Measurements from ENCODE around the gene HMCN2.
"Not testable (repeated sequence)": the region's sequence is repeated elsewhere in the genome, so short reads cannot be mapped to it uniquely, and the experiment has no call there.

HMCN2 gene

GRCh38 chr9:130258137-130258536 is 7.4 kb upstream of the HMCN2 start:
- intact Hi-C loops (cut with DNase I) = not testable (repeated sequence)
- peak in 2 of 42 donors; percentile 7 to 21 for DNase-seq

- DNase-seq = peak in 1 of 42 donors; percentile 1
- intact Hi-C loops (cut with DNase I) = no loop called here
Measured at GRCh38 chr9:130259044-130259443, 6.5 kb upstream of the HMCN2 start.

- DNase-seq = peak in 3 of 42 donors; percentile 1 to 34 (median 18)
- intact Hi-C loops (cut with DNase I) = no loop called here
Measured at GRCh38 chr9:130260816-130261765, 4.5 kb upstream of the HMCN2 start.

GRCh38 chr9:130262061-130262745 is 3.4 kb upstream of the HMCN2 start:
- DNase-seq = peak in 2 of 42 donors; percentile 15 to 29
- intact Hi-C loops (cut with DNase I) = no loop called here

- intact Hi-C loops (cut with DNase I) = no loop called here
- peak in 2 of 42 donors; percentile 1 to 7 for DNase-seq
Measured at GRCh38 chr9:130262771-130263170, 2.8 kb upstream of the HMCN2 start.

GRCh38 chr9:130263601-130264413 is 1.8 kb upstream of the HMCN2 start:
- intact Hi-C loops (cut with DNase I) = no loop called here
- DNase-seq = peak in 2 of 42 donors; percentile 3 to 16

GRCh38 chr9:130264414-130265350 is 878 bp upstream of the HMCN2 start:
- intact Hi-C loops (cut with DNase I) = no loop called here
- peak in 1 of 42 donors; percentile 8 for DNase-seq

GRCh38 chr9:130266236-130267098 is 907 bp downstream of the HMCN2 start:
- DNase-seq = peak in 3 of 42 donors; percentile 3 to 19 (median 10)
- intact Hi-C loops (cut with DNase I) = no loop called here

- intact Hi-C loops (cut with DNase I) = no loop called here
- DNase-seq = peak in 5 of 42 donors; percentile 1 to 19 (median 1)
Measured at GRCh38 chr9:130267930-130268329, 2.4 kb downstream of the HMCN2 start.

GRCh38 chr9:130268521-130269211 is 3.1 kb downstream of the HMCN2 start:
- intact Hi-C loops (cut with DNase I) = no loop called here
- peak in 9 of 42 donors; percentile 4 to 47 (median 14) for DNase-seq

GRCh38 chr9:130271473-130271872 is 5.9 kb downstream of the HMCN2 start:
- DNase-seq = peak in 1 of 42 donors; percentile 1
- intact Hi-C loops (cut with DNase I) = no loop called here

GRCh38 chr9:130275156-130275555 is 9.6 kb downstream of the HMCN2 start:
- intact Hi-C loops (cut with DNase I) = no loop called here
- DNase-seq = no peak

- intact Hi-C loops (cut with DNase I) = no loop called here
Measured at GRCh38 chr9:130276121-130276520, 10.6 kb downstream of the HMCN2 start.

GRCh38 chr9:130276955-130277354 is 11.4 kb downstream of the HMCN2 start:
- intact Hi-C loops (cut with DNase I) = no loop called here
- DNase-seq = no peak

More at GRCh38 chr9:130276121-130276520, 10.6 kb downstream of the HMCN2 start:
- no peak for DNase-seq

- intact Hi-C loops (cut with DNase I); DNase-seq: not testable (repeated sequence)
Measured at GRCh38 chr9:130277525-130277924, 12.0 kb downstream of the HMCN2 start.

GRCh38 chr9:130283539-130284248 is 18.1 kb downstream of the HMCN2 start:
- no peak for DNase-seq
- intact Hi-C loops (cut with DNase I) = no loop called here

All from head of caudate nucleus (tissue), 42 donors.